Measurements from ENCODE around the gene CECR2. TPM values are rescaled to one million over a fixed set of nuclear protein-coding genes. Genes with fewer than 3 reads are reported as not detected.
A peak's percentile ranks its signal among the peaks of the same experiment; 100 is the strongest.

CECR2 gene
- total and polyA plus RNA-seq, 2 of the 8 experiments (the other 6 are each of a cell fraction or from before 2014, with no cell fraction given) = 18.3 to 123 TPM

DNA sequence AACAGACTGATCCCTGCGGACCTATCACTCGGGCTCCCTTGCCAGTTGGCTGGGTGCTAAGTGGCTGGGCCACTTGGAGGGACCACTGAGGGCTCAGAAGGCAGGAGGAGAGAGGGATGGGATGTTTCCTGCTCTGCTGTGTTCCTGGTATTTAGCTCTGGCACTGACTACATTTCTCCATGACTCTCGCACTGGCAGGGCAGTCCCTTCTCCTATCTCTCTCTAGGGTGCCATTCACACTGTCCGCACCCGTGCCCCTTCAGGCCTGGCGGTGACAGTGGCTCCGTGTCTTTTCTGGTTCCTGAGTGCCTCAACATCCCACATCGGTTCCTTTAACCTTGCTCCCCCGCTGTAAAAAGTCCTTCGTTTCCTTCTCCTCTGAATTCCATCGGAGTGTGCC is 31.6 kb upstream of the CECR2 start:
- Histone ChIP-seq H2BK5ac (ENCODE audit: low read depth, low read length) (no peak overlapping the region), H3K36me3 (ENCODE audit: control insufficient read depth in 2 of 4, insufficient read depth in 4 of 4, low read length in 3 of 4) (no peaks in the 10 kb centered on the region), H3K4ac (replicated peaks; ENCODE audit: insufficient read length, low read depth, low read length) (no peak overlapping the region), H2BK120ac (replicated peaks; ENCODE audit: low read depth, low read length) (no peak overlapping the region), H2BK20ac (ENCODE audit: low read length) (no peak overlapping the region), H3K23me2 (ENCODE audit: low read depth, low read length) (no peaks in the 10 kb centered on the region), H3K56ac (replicated peaks; ENCODE audit: insufficient read length, low read depth, low read length) (no peak overlapping the region), H3K4me1 (replicated peaks in 1 of 4; ENCODE audit: control insufficient read depth in 3 of 4, insufficient read depth in 4 of 4, low read length in 3 of 4) (peaks cover 0 to 5% (median 0%) of the 10 kb centered on the region in 4 experiments; a peak in 1 of 7 replicates), H3K14ac (ENCODE audit: insufficient read length) (no peak overlapping the region), H3K9ac (replicated peaks in 1 of 4; ENCODE audit: extremely low read depth in 1 of 4, low read depth in 3 of 4, low read length in 3 of 4) (no peak overlapping the region), H2BK15ac (ENCODE audit: low read length) (0 out of 2 replicates have a peak overlapping the region, but pooled peaks have one; percentile 92), H3K23ac (ENCODE audit: insufficient read length) (no peak overlapping the region), H2AK5ac (ENCODE audit: low read depth, low read length) (no peak overlapping the region), H4K20me1 (replicated peaks in 1 of 2; ENCODE audit: control insufficient read depth in 1 of 2, insufficient read depth in 2 of 2, low read length in 2 of 2) (no peaks in the 10 kb centered on the region), H3K4me3 (ENCODE audit: extremely low read depth in 1 of 4, insufficient read depth in 2 of 4, low read depth in 3 of 4, low read length in 4 of 4) (no peak overlapping the region), H3K9me3 (ENCODE audit: insufficient read depth in 2 of 2, low read depth in 1 of 2, low read length in 1 of 2) (no peaks in the 10 kb centered on the region), H3K4me2 (ENCODE audit: insufficient read depth in 1 of 2, low read depth in 2 of 2, low read length in 2 of 2) (no peak overlapping the region), H3K27ac (ENCODE audit: low read depth, low read length) (no peak overlapping the region), H2AFZ (ENCODE audit: low read length) (no peak overlapping the region), H3K79me2 (ENCODE audit: control insufficient read depth in 1 of 2, insufficient read depth in 2 of 2, low read length in 2 of 2) (no peaks in the 10 kb centered on the region), H3K79me1 (ENCODE audit: low read depth, low read length) (no peaks in the 10 kb centered on the region), H4K5ac (ENCODE audit: insufficient read length, low read depth, low read length) (no peak overlapping the region), H3K18ac (ENCODE audit: extremely low read depth, low read length) (peak overlapping the region; percentile 48; the same call in 1 of the 2 replicates), H4K8ac (ENCODE audit: extremely low read depth, insufficient read depth, low read length) (no peak overlapping the region), H4K91ac (replicated peaks; ENCODE audit: insufficient read length, low read length) (no peak overlapping the region), H3K27me3 (replicated peaks in 1 of 4; ENCODE audit: control insufficient read depth in 3 of 4, extremely low read depth in 1 of 4, insufficient read depth in 3 of 4, low read length in 3 of 4) (no peaks in the 10 kb centered on the region), H2BK12ac (ENCODE audit: low read depth, low read length) (no peak overlapping the region)
- FAIRE-seq = no peak
- TF ChIP-seq HDAC2 (IDR thresholded peaks at IDR 0.05; ENCODE audit: borderline replicate concordance in 1 of 2, low read depth in 2 of 2, low read length in 2 of 2) (no peak), KDM1A (IDR thresholded peaks at IDR 0.05; ENCODE audit: borderline replicate concordance, low read length) (no peak), SP1 (IDR thresholded peaks at IDR 0.05; ENCODE audit: low read depth, low read length) (no peak), ASH2L (IDR thresholded peaks at IDR 0.05; ENCODE audit: low read length) (no peak)
- TF ChIP-seq, protein P1, sequence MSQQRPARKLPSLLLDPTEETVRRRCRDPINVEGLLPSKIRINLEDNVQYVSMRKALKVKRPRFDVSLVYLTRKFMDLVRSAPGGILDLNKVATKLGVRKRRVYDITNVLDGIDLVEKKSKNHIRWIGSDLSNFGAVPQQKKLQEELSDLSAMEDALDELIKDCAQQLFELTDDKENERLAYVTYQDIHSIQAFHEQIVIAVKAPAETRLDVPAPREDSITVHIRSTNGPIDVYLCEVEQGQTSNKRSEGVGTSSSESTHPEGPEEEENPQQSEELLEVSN (IDR thresholded peaks at IDR 0.05) = no peak
- ChIA-PET POLR2A (ENCODE audit: partially characterized antibody) (no interaction called here), CTCF (ENCODE audit: partially characterized antibody) (interaction anchor here (0.6 to 2.5 kb wide), 3 partner anchors 11 to 107 kb away, joined by 3 to 10 read pairs (median 3); no protein-coding TSS in a partner anchor)
- WGBS, 2 experiments (ENCODE audit: extremely low coverage in 1 of 2, insufficient coverage in 1 of 2, insufficient read length in 1 of 2, insufficient replicate concordance in 2 of 2, low coverage in 1 of 2, low lambda C conversion rate in 2 of 2, missing lambda C conversion rate in 1 of 2) = 92% methylated on average over 11 of the region's 11 CpGs; no CpG with 5 or more reads in 1 of the 2 experiments
- DNase-seq (ENCODE audit: low read depth in 1 of 2, low spot score in 2 of 2) = no peak
